PFSK-1 (cell line): ENCODE results near the gene SH3PXD2A.

Source experiments
- POLR2AphosphoS5 ChIP-seq: IDR thresholded peaks from 2 replicates; pipeline ENCODE4 v1.6.1; 2012; ENCODE audit warnings: low read depth, mild to moderate bottlenecking, control low read depth, low read length, moderate library complexity
- SIN3A ChIP-seq: IDR thresholded peaks from 2 replicates; pipeline ENCODE4 v1.6.1; 2012; ENCODE audit warnings: mild to moderate bottlenecking, low read length, moderate library complexity, borderline replicate concordance; ENCODE audit not compliant: insufficient read depth
- TF ChIP-seq, protein P1 (sequence below), 2 experiments: IDR thresholded peaks; 2 replicates each; pipeline versions ENCODE4 v1.6.1 to v1.8.0; 2011 to 2012; ENCODE audit warnings: low read depth in 2 of 2, low read length in 2 of 2, control low read depth in 1 of 2, inconsistent platforms in 1 of 2, mild to moderate bottlenecking in 1 of 2, moderate library complexity in 1 of 2; ENCODE audit not compliant: insufficient read depth in 1 of 2

DNA sequence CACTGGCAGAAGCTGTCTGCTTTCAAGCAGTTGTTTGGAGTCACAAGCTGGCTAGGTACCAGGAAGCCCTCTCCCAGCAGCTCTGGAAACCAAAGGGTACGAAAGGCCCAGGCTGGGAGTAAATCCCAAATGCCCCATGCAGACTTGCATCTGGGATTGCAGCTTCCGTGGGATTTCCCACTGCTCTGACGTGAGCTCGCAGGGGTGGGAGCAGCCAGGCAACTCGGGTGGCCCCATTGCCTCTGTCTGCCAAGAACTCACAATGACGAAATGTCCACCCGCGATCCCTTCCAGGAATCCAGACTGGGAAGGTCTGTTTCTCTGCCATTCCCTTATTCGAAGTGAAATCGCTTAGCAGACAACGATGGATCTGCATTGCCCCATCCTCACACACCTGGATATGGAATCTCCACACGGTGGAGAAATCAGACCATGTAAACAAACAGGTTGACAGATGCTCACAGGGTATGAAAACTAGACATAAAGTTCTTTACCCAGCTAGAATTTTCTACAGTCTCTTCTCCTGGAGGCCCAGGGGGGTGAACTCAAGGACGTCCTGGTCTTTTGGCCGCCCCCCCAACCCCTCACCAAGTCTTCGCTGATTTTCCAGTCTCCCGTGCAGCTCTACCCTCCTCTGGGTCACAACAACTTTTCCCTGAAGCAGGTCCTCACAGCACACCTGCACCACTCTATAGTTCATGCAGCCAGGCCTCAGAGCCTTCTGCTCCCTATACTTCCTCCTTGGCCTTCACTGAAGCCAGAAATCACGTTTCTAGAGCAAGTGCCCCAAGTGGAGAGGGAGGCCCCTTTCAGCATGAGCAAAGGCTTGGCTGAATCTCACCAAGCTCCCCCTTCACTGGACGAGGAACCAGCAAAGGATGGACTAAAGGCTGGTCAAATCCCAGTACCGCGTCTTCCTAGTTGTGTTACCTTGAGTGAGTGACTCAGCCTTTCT, 20.0 kb downstream of the SH3PXD2A start:
- TF ChIP-seq SIN3A = no peak
- TF ChIP-seq, protein P1, sequence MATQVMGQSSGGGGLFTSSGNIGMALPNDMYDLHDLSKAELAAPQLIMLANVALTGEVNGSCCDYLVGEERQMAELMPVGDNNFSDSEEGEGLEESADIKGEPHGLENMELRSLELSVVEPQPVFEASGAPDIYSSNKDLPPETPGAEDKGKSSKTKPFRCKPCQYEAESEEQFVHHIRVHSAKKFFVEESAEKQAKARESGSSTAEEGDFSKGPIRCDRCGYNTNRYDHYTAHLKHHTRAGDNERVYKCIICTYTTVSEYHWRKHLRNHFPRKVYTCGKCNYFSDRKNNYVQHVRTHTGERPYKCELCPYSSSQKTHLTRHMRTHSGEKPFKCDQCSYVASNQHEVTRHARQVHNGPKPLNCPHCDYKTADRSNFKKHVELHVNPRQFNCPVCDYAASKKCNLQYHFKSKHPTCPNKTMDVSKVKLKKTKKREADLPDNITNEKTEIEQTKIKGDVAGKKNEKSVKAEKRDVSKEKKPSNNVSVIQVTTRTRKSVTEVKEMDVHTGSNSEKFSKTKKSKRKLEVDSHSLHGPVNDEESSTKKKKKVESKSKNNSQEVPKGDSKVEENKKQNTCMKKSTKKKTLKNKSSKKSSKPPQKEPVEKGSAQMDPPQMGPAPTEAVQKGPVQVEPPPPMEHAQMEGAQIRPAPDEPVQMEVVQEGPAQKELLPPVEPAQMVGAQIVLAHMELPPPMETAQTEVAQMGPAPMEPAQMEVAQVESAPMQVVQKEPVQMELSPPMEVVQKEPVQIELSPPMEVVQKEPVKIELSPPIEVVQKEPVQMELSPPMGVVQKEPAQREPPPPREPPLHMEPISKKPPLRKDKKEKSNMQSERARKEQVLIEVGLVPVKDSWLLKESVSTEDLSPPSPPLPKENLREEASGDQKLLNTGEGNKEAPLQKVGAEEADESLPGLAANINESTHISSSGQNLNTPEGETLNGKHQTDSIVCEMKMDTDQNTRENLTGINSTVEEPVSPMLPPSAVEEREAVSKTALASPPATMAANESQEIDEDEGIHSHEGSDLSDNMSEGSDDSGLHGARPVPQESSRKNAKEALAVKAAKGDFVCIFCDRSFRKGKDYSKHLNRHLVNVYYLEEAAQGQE (IDR thresholded peaks at IDR 0.05; ENCODE audit: insufficient read depth in 1 of 2, low read depth in 2 of 2, low read length in 2 of 2) = no peak
- no peak for TF ChIP-seq POLR2AphosphoS5
